HepG2 (cell line): ENCODE measurements around the gene OR2V2.

Experiments used
- ARID2 ChIP-seq: sonication (generic); formaldehyde crosslinking; IDR thresholded peaks from 2 replicates; pipeline ENCODE4 v1.8.1; 2022; ENCODE audit warnings: mild to moderate bottlenecking, missing genetic modification reagents, borderline replicate concordance
- EP300 ChIP-seq, 3 experiments: sonication (generic) in 1 of 3; formaldehyde crosslinking in 1 of 3; IDR thresholded peaks; 2 replicates each; pipeline versions ENCODE4 v1.5.1 to v1.6.1; 2011 to 2020; ENCODE audit warnings: low read depth in 2 of 3, low read length in 2 of 3, borderline replicate concordance in 1 of 3, improper control_type of control experiment in 1 of 3, mild to moderate bottlenecking in 1 of 3, missing genetic modification reagents in 1 of 3, moderate library complexity in 1 of 3
- MTA1 ChIP-seq: sonication (generic); formaldehyde crosslinking; IDR thresholded peaks from 2 replicates; pipeline ENCODE4 v1.4.0; 2020; ENCODE audit warnings: missing genetic modification reagents, mild to moderate bottlenecking, borderline replicate concordance
- ZFX ChIP-seq: sonication (generic); formaldehyde crosslinking; IDR thresholded peaks from 2 replicates; pipeline ENCODE4 v1.4.0; 2020; ENCODE audit warnings: mild to moderate bottlenecking, low read depth, missing genetic modification reagents, moderate library complexity
- ZNF367 ChIP-seq: sonication (generic); formaldehyde crosslinking; IDR thresholded peaks from 2 replicates; pipeline ENCODE4 v1.4.0; 2020; ENCODE audit warnings: missing genetic modification reagents, borderline replicate concordance
- ZNF7 ChIP-seq: IDR thresholded peaks from 2 replicates; pipeline ENCODE4 v1.6.1; 2016; ENCODE audit warnings: missing biosample characterization, missing genetic modification reagents
- TF ChIP-seq, protein P1 (sequence below), 2 experiments: sonication (generic) in 1 of 2; formaldehyde crosslinking in 1 of 2; IDR thresholded peaks; 2 replicates each; pipeline versions ENCODE4 v1.5.1 to v1.6.1; 2011 to 2020; ENCODE audit warnings: borderline replicate concordance in 1 of 2, low read depth in 1 of 2, low read length in 1 of 2, mild to moderate bottlenecking in 1 of 2, missing genetic modification reagents in 1 of 2, moderate library complexity in 1 of 2
- TF ChIP-seq, protein P2 (sequence below): sonication (generic); formaldehyde crosslinking; IDR thresholded peaks from 2 replicates; pipeline ENCODE4 v1.5.0; 2020; ENCODE audit warnings: mild to moderate bottlenecking, missing genetic modification reagents, moderate library complexity

DNA sequence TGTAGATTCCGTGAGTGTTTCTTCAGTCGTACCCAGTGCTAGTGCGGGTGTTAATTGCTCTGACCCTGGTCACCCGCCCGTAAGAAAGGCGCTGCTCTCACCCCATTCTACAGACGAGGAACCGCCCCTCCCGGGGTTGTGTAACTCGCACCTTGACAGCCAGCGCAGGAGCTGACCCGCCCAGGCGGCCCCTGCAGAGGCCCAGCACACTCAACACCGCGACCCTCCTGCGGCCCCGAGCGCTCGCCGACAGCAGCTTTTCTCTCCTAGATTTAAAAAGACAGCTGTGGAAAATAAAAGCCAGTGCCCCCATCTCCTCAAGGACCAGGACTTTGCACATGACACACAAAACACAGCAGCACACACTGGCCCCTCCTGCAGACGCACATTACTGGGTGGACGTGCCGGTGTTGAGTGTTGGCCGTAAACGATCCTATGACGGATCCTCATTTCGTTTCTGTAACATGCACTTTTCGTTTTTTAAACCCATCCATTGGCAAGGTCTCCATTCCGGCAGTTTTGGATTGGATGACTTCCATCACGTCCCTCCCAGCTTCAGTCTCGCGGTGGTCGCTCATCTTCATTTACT lies 22.9 kb downstream of the OR2V2 start:
- TF ChIP-seq ZFX, result no peak
- TF ChIP-seq ZNF367 (CRISPR knock-in tag), result no peak
- TF ChIP-seq, protein P1, sequence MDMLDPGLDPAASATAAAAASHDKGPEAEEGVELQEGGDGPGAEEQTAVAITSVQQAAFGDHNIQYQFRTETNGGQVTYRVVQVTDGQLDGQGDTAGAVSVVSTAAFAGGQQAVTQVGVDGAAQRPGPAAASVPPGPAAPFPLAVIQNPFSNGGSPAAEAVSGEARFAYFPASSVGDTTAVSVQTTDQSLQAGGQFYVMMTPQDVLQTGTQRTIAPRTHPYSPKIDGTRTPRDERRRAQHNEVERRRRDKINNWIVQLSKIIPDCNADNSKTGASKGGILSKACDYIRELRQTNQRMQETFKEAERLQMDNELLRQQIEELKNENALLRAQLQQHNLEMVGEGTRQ (IDR thresholded peaks at IDR 0.05; ENCODE audit: low read depth, low read length), result no peak
- TF ChIP-seq, protein P1 (CRISPR knock-in tag; IDR thresholded peaks at IDR 0.05; ENCODE audit: borderline replicate concordance), result no peak
- TF ChIP-seq ARID2 (CRISPR knock-in tag), result no peak
- no peak for TF ChIP-seq ZNF7 (CRISPR knock-in tag)
- no peak for TF ChIP-seq MTA1 (CRISPR knock-in tag)
- TF ChIP-seq EP300 (IDR thresholded peaks at IDR 0.05; ENCODE audit: low read depth in 2 of 2, low read length in 2 of 2), result no peak
- TF ChIP-seq EP300 (CRISPR knock-in tag; IDR thresholded peaks at IDR 0.05; ENCODE audit: borderline replicate concordance), result no peak
- TF ChIP-seq, protein P2, sequence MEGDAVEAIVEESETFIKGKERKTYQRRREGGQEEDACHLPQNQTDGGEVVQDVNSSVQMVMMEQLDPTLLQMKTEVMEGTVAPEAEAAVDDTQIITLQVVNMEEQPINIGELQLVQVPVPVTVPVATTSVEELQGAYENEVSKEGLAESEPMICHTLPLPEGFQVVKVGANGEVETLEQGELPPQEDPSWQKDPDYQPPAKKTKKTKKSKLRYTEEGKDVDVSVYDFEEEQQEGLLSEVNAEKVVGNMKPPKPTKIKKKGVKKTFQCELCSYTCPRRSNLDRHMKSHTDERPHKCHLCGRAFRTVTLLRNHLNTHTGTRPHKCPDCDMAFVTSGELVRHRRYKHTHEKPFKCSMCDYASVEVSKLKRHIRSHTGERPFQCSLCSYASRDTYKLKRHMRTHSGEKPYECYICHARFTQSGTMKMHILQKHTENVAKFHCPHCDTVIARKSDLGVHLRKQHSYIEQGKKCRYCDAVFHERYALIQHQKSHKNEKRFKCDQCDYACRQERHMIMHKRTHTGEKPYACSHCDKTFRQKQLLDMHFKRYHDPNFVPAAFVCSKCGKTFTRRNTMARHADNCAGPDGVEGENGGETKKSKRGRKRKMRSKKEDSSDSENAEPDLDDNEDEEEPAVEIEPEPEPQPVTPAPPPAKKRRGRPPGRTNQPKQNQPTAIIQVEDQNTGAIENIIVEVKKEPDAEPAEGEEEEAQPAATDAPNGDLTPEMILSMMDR (CRISPR knock-in tag), result no peak; the same call in 1 of the 2 replicates
